WTC11 (cell line): ENCODE results near the gene KCNC3. TPM values are rescaled to one million over a fixed set of nuclear protein-coding genes. Genes with fewer than 3 reads are reported as not detected.
A peak's percentile ranks its signal among the peaks of the same experiment; 100 is the strongest.

Experiments used
- ATAC-seq: fragments of 200-7000 bp; cut with Tn5 transposase; 2 replicates; pipeline ENCODE4 v1.10.0; 2021; ENCODE audit warnings: mild to moderate bottlenecking, moderate library complexity
- CTCF ChIA-PET: fragments of 300-600 bp; sonication (Branson Sonifier 250); formaldehyde crosslinking; loops from one replicate; lab custom pipeline; 2021; ENCODE audit warnings: antibody characterized with exemption; lab: Charles Lee
- POLR2A ChIA-PET: fragments of 350-600 bp; sonication (Branson Sonifier 250); formaldehyde crosslinking; loops from one replicate; lab custom pipeline; 2021; ENCODE audit warnings: antibody characterized with exemption; lab: Charles Lee
- DNase-seq: peaks from one replicate; pipeline ENCODE4 v3.0.0; 2021; ENCODE audit warnings: low spot score
- H3K27ac Mint-ChIP-seq: 2 replicates; pipeline ENCODE4 v1.8.0; 2021; ENCODE audit warnings: mixed read lengths
- H3K27me3 Mint-ChIP-seq: 2 replicates; pipeline ENCODE4 v1.8.0; 2021; ENCODE audit warnings: low read depth, mild to moderate bottlenecking, moderate library complexity, mixed read lengths
- H3K36me3 Mint-ChIP-seq: 2 replicates; pipeline ENCODE4 v1.8.0; 2021; ENCODE audit warnings: mixed read lengths
- H3K4me1 Mint-ChIP-seq: 2 replicates; pipeline ENCODE4 v1.8.0; 2022; ENCODE audit warnings: mixed read lengths
- H3K4me3 Mint-ChIP-seq: 2 replicates; pipeline ENCODE4 v1.8.0; 2021; ENCODE audit warnings: mild to moderate bottlenecking, moderate library complexity, mixed read lengths
- H3K9me3 Mint-ChIP-seq: 2 replicates; pipeline ENCODE4 v1.8.0; 2021; ENCODE audit warnings: mixed read lengths
- ATF1 ChIP-seq: sonication (generic); formaldehyde crosslinking; IDR thresholded peaks from 2 replicates; pipeline ENCODE4 v1.8.1; 2023; ENCODE audit warnings: mild to moderate bottlenecking, moderate library complexity, missing genetic modification reagents
- ELF4 ChIP-seq: sonication (generic); formaldehyde crosslinking; IDR thresholded peaks from 2 replicates; pipeline ENCODE4 v1.8.1; 2022; ENCODE audit warnings: low read depth, mild to moderate bottlenecking, moderate library complexity, missing genetic modification reagents
- ESRRA ChIP-seq: sonication (generic); formaldehyde crosslinking; IDR thresholded peaks from 2 replicates; pipeline ENCODE4 v1.8.1; 2022; ENCODE audit warnings: mild to moderate bottlenecking, missing genetic modification reagents, borderline replicate concordance
- FOXK1 ChIP-seq: sonication (generic); formaldehyde crosslinking; IDR thresholded peaks from 2 replicates; pipeline ENCODE4 v1.8.0; 2022; ENCODE audit warnings: mild to moderate bottlenecking, moderate library complexity, missing genetic modification reagents
- GABPB1 ChIP-seq: sonication (generic); formaldehyde crosslinking; IDR thresholded peaks from 2 replicates; pipeline ENCODE4 v1.8.1; 2023; ENCODE audit warnings: mild to moderate bottlenecking, missing genetic modification reagents
- NFE2L1 ChIP-seq: sonication (generic); formaldehyde crosslinking; IDR thresholded peaks from 2 replicates; pipeline ENCODE4 v1.8.1; 2023; ENCODE audit warnings: missing genetic modification reagents
- NR3C1 ChIP-seq: sonication (generic); formaldehyde crosslinking; conservative IDR thresholded peaks from 2 replicates; pipeline ENCODE4 v1.8.1; 2023; ENCODE audit warnings: low read depth, mild to moderate bottlenecking, missing genetic modification reagents
- PRRX2 ChIP-seq: fragments of 250-450 bp; sonication (Bioruptor Pico); IDR thresholded peaks from 2 replicates; pipeline ENCODE4 v1.8.0; 2021; ENCODE audit warnings: mild to moderate bottlenecking
- TEAD4 ChIP-seq: sonication (generic); formaldehyde crosslinking; IDR thresholded peaks from 2 replicates; pipeline ENCODE4 v1.8.0; 2022; ENCODE audit warnings: mild to moderate bottlenecking, missing genetic modification reagents
- ZNF416 ChIP-seq: fragments of 250-450 bp; sonication (Bioruptor Pico); IDR thresholded peaks from 2 replicates; pipeline ENCODE4 v1.9.0; 2021; ENCODE audit warnings: mild to moderate bottlenecking, inconsistent platforms
- total RNA-seq: library from RNA; stranded (reverse); gene quantifications from 3 replicates; pipeline ENCODE4 v1.2.3, GENCODE V29; 2021
- TF ChIP-seq, protein P1 (sequence below): fragments of 200-600 bp; IDR thresholded peaks from 2 replicates; pipeline ENCODE4 v1.8.0; 2022; ENCODE audit warnings: antibody characterized with exemption
- TF ChIP-seq, protein P2 (sequence below): sonication (generic); formaldehyde crosslinking; IDR thresholded peaks from 2 replicates; pipeline ENCODE4 v1.8.1; 2023; ENCODE audit warnings: mild to moderate bottlenecking, missing genetic modification reagents
- TF ChIP-seq, protein P3 (sequence below): fragments of 250-450 bp; sonication (Bioruptor Pico); IDR thresholded peaks from 2 replicates; pipeline ENCODE4 v1.8.0; 2021; ENCODE audit warnings: mild to moderate bottlenecking
- TF ChIP-seq, protein P4 (sequence below): sonication (generic); formaldehyde crosslinking; IDR thresholded peaks from 2 replicates; pipeline ENCODE4 v1.8.0; 2022; ENCODE audit warnings: mild to moderate bottlenecking, missing genetic modification reagents
- TF ChIP-seq, protein P5 (sequence below): sonication (generic); formaldehyde crosslinking; IDR thresholded peaks from 2 replicates; pipeline ENCODE4 v1.8.0; 2023; ENCODE audit warnings: missing genetic modification reagents, mild to moderate bottlenecking, borderline replicate concordance
- TF ChIP-seq, protein P6 (sequence below): fragments of 250-450 bp; sonication (Bioruptor Pico); IDR thresholded peaks from 2 replicates; pipeline ENCODE4 v1.9.0; 2021; ENCODE audit warnings: mild to moderate bottlenecking, borderline replicate concordance

KCNC3 gene
- total RNA-seq, 1 experiment from 2014 or later, result 8.5 TPM

DNA sequence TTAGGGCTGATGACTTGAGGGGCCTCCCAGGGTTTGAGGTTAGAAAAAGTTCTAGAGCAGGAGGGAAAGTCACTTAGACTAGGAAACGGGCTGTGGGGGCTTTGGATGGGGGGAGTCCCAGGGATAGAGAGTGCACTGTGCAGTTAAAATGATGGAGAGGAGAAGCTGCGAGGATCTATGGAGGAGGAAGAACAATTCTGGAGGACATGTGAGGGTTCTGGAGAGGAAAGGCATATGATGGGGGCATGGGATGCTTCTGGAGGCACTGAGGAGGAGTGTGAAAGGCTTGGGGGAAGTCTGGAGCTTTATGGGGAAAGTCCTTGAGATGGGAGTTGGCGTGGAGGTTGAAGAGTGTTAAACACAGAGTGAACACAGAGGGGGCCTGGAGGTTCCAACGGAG lies 2.2 kb downstream of the KCNC3 start (continued):
- TF ChIP-seq, protein P1, sequence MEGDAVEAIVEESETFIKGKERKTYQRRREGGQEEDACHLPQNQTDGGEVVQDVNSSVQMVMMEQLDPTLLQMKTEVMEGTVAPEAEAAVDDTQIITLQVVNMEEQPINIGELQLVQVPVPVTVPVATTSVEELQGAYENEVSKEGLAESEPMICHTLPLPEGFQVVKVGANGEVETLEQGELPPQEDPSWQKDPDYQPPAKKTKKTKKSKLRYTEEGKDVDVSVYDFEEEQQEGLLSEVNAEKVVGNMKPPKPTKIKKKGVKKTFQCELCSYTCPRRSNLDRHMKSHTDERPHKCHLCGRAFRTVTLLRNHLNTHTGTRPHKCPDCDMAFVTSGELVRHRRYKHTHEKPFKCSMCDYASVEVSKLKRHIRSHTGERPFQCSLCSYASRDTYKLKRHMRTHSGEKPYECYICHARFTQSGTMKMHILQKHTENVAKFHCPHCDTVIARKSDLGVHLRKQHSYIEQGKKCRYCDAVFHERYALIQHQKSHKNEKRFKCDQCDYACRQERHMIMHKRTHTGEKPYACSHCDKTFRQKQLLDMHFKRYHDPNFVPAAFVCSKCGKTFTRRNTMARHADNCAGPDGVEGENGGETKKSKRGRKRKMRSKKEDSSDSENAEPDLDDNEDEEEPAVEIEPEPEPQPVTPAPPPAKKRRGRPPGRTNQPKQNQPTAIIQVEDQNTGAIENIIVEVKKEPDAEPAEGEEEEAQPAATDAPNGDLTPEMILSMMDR, result no peak
- TF ChIP-seq PRRX2 (CRISPR knock-in tag), result no peak
- TF ChIP-seq, protein P2, sequence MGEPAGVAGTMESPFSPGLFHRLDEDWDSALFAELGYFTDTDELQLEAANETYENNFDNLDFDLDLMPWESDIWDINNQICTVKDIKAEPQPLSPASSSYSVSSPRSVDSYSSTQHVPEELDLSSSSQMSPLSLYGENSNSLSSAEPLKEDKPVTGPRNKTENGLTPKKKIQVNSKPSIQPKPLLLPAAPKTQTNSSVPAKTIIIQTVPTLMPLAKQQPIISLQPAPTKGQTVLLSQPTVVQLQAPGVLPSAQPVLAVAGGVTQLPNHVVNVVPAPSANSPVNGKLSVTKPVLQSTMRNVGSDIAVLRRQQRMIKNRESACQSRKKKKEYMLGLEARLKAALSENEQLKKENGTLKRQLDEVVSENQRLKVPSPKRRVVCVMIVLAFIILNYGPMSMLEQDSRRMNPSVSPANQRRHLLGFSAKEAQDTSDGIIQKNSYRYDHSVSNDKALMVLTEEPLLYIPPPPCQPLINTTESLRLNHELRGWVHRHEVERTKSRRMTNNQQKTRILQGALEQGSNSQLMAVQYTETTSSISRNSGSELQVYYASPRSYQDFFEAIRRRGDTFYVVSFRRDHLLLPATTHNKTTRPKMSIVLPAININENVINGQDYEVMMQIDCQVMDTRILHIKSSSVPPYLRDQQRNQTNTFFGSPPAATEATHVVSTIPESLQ (CRISPR knock-in tag), result no peak
- TF ChIP-seq, protein P3, sequence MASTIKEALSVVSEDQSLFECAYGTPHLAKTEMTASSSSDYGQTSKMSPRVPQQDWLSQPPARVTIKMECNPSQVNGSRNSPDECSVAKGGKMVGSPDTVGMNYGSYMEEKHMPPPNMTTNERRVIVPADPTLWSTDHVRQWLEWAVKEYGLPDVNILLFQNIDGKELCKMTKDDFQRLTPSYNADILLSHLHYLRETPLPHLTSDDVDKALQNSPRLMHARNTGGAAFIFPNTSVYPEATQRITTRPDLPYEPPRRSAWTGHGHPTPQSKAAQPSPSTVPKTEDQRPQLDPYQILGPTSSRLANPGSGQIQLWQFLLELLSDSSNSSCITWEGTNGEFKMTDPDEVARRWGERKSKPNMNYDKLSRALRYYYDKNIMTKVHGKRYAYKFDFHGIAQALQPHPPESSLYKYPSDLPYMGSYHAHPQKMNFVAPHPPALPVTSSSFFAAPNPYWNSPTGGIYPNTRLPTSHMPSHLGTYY (CRISPR knock-in tag), result no peak
- no peak for TF ChIP-seq ESRRA (CRISPR knock-in tag)
- TF ChIP-seq ELF4 (CRISPR knock-in tag), result no peak

DNA sequence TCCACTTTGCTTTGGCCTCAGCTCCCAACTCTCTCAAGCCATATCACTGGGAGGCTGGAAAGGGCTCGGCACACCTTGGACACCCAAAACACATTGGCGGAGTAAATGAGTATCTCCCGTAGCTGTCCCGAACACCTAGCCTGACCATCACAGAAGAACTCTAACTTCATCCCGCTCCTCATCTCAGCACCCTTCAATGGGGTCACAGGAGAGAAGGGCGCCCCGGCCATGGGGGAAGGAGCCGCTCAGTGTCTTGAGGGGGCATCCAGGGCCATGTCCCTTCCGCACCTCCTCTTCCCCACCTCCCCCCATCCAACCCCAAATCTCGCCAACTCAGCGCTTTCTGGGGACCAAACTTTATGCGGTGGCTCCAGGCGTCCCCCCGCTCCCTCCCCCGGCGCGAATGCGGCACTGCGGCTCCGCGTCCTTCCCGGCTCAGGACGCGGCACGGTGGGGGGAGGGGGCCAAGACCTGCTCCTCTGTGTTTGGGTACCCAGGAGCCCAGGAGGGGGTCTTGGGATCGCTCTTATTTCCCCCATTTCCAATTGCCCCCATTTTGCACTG lies 3.0 kb downstream of the KCNC3 start:
- no peak for DNase-seq
- H3K27me3 Mint-ChIP-seq, result peaks cover 33% of the 10 kb centered on the region
- H3K9me3 Mint-ChIP-seq, result no peaks in the 10 kb centered on the region
- H3K4me3 Mint-ChIP-seq, result peak overlapping the region; percentile 84
- H3K4me1 Mint-ChIP-seq, result peaks cover 42% of the 10 kb centered on the region
- no peak overlapping the region for H3K27ac Mint-ChIP-seq
- peaks cover 8% of the 10 kb centered on the region for H3K36me3 Mint-ChIP-seq
- POLR2A ChIA-PET, result interaction anchor here (0.6 to 1.5 kb wide), 6 partner anchors 8 to 91 kb away, joined by 3 to 21 read pairs (median 8); no protein-coding TSS in a partner anchor
- ATAC-seq, result no peak
- CTCF ChIA-PET, result interaction anchor here (0.7 to 2.5 kb wide), 15 partner anchors 10 to 402 kb away, joined by 3 to 32 read pairs (median 5); no protein-coding TSS in a partner anchor
- TF ChIP-seq NFE2L1 (CRISPR knock-in tag) (no peak), NR3C1 (CRISPR knock-in tag) (no peak), ESRRA (CRISPR knock-in tag) (no peak), ATF1 (CRISPR knock-in tag) (no peak), FOXK1 (CRISPR knock-in tag) (no peak), TEAD4 (CRISPR knock-in tag) (0 out of 2 replicates have a peak, but pooled peaks have one; percentile 11), GABPB1 (CRISPR knock-in tag) (no peak), ZNF416 (no peak)
- TF ChIP-seq, protein P4, sequence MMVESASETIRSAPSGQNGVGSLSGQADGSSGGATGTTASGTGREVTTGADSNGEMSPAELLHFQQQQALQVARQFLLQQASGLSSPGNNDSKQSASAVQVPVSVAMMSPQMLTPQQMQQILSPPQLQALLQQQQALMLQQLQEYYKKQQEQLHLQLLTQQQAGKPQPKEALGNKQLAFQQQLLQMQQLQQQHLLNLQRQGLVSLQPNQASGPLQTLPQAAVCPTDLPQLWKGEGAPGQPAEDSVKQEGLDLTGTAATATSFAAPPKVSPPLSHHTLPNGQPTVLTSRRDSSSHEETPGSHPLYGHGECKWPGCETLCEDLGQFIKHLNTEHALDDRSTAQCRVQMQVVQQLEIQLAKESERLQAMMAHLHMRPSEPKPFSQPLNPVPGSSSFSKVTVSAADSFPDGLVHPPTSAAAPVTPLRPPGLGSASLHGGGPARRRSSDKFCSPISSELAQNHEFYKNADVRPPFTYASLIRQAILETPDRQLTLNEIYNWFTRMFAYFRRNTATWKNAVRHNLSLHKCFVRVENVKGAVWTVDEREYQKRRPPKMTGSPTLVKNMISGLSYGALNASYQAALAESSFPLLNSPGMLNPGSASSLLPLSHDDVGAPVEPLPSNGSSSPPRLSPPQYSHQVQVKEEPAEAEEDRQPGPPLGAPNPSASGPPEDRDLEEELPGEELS (CRISPR knock-in tag), result no peak
- TF ChIP-seq, protein P5, sequence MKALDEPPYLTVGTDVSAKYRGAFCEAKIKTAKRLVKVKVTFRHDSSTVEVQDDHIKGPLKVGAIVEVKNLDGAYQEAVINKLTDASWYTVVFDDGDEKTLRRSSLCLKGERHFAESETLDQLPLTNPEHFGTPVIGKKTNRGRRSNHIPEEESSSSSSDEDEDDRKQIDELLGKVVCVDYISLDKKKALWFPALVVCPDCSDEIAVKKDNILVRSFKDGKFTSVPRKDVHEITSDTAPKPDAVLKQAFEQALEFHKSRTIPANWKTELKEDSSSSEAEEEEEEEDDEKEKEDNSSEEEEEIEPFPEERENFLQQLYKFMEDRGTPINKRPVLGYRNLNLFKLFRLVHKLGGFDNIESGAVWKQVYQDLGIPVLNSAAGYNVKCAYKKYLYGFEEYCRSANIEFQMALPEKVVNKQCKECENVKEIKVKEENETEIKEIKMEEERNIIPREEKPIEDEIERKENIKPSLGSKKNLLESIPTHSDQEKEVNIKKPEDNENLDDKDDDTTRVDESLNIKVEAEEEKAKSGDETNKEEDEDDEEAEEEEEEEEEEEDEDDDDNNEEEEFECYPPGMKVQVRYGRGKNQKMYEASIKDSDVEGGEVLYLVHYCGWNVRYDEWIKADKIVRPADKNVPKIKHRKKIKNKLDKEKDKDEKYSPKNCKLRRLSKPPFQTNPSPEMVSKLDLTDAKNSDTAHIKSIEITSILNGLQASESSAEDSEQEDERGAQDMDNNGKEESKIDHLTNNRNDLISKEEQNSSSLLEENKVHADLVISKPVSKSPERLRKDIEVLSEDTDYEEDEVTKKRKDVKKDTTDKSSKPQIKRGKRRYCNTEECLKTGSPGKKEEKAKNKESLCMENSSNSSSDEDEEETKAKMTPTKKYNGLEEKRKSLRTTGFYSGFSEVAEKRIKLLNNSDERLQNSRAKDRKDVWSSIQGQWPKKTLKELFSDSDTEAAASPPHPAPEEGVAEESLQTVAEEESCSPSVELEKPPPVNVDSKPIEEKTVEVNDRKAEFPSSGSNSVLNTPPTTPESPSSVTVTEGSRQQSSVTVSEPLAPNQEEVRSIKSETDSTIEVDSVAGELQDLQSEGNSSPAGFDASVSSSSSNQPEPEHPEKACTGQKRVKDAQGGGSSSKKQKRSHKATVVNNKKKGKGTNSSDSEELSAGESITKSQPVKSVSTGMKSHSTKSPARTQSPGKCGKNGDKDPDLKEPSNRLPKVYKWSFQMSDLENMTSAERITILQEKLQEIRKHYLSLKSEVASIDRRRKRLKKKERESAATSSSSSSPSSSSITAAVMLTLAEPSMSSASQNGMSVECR (CRISPR knock-in tag), result 0 out of 2 replicates have a peak, but pooled peaks have one; percentile 20
- TF ChIP-seq, protein P2 (CRISPR knock-in tag), result no peak
- TF ChIP-seq, protein P6, sequence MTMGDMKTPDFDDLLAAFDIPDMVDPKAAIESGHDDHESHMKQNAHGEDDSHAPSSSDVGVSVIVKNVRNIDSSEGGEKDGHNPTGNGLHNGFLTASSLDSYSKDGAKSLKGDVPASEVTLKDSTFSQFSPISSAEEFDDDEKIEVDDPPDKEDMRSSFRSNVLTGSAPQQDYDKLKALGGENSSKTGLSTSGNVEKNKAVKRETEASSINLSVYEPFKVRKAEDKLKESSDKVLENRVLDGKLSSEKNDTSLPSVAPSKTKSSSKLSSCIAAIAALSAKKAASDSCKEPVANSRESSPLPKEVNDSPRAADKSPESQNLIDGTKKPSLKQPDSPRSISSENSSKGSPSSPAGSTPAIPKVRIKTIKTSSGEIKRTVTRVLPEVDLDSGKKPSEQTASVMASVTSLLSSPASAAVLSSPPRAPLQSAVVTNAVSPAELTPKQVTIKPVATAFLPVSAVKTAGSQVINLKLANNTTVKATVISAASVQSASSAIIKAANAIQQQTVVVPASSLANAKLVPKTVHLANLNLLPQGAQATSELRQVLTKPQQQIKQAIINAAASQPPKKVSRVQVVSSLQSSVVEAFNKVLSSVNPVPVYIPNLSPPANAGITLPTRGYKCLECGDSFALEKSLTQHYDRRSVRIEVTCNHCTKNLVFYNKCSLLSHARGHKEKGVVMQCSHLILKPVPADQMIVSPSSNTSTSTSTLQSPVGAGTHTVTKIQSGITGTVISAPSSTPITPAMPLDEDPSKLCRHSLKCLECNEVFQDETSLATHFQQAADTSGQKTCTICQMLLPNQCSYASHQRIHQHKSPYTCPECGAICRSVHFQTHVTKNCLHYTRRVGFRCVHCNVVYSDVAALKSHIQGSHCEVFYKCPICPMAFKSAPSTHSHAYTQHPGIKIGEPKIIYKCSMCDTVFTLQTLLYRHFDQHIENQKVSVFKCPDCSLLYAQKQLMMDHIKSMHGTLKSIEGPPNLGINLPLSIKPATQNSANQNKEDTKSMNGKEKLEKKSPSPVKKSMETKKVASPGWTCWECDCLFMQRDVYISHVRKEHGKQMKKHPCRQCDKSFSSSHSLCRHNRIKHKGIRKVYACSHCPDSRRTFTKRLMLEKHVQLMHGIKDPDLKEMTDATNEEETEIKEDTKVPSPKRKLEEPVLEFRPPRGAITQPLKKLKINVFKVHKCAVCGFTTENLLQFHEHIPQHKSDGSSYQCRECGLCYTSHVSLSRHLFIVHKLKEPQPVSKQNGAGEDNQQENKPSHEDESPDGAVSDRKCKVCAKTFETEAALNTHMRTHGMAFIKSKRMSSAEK (CRISPR knock-in tag), result no peak
